Measurements from ENCODE around the gene HDAC4. TPM values are rescaled to one million over a fixed set of nuclear protein-coding genes. Genes with fewer than 3 reads are reported as not detected.

Gene HDAC4
- total and polyA plus RNA-seq, 2 of the 8 experiments (the other 6 are each of a cell fraction or from before 2014, with no cell fraction given), result 15.4 to 31.5 TPM

DNA sequence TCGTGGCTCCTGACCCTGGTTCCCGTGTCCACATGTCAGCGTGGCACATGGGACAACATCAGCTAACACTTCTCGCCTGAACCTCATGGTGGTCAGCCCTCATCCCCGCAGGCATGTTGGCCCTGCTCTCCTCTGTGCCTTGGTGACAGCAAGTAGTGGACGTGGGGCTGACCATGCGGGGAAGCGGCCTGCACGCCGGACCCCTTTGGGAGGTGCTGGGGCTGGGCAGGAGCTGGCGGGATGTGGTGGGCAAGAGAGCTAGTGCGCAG, 303.5 kb downstream of the HDAC4 start:
- no peak overlapping the region for H2BK20ac ChIP-seq (ENCODE audit: low read length)
- H3K27me3 ChIP-seq (replicated peaks in 1 of 4; ENCODE audit: control insufficient read depth in 3 of 4, extremely low read depth in 1 of 4, insufficient read depth in 3 of 4, low read length in 3 of 4), result no peaks in the 10 kb centered on the region
- H3K36me3 ChIP-seq (ENCODE audit: control insufficient read depth in 2 of 4, insufficient read depth in 4 of 4, low read length in 3 of 4), result peaks cover 0 to 4% (median 0%) of the 10 kb centered on the region in 4 experiments; a peak in 2 of 8 replicates
- ChIA-PET CTCF (ENCODE audit: partially characterized antibody) (interaction anchor here (0.7 kb wide), 1 partner anchor 32 kb away, joined by 3 read pairs; no protein-coding TSS in a partner anchor), POLR2A (ENCODE audit: partially characterized antibody) (no interaction called here)
- H3K79me1 ChIP-seq (ENCODE audit: low read depth, low read length), result no peaks in the 10 kb centered on the region
- no peak overlapping the region for H3K18ac ChIP-seq (ENCODE audit: extremely low read depth, low read length)
- no peak overlapping the region for H3K23ac ChIP-seq (ENCODE audit: insufficient read length)
- no peak overlapping the region for H3K27ac ChIP-seq (ENCODE audit: low read depth, low read length)
- H4K20me1 ChIP-seq (replicated peaks in 1 of 2; ENCODE audit: control insufficient read depth in 1 of 2, insufficient read depth in 2 of 2, low read length in 2 of 2), result peaks cover 2% of the 10 kb centered on the region in 2 experiments
- no peak overlapping the region for H3K4me2 ChIP-seq (ENCODE audit: insufficient read depth in 1 of 2, low read depth in 2 of 2, low read length in 2 of 2)
- no peak overlapping the region for H2BK15ac ChIP-seq (ENCODE audit: low read length)
- no peak overlapping the region for H4K8ac ChIP-seq (ENCODE audit: extremely low read depth, insufficient read depth, low read length)
- no peak overlapping the region for H3K9ac ChIP-seq (replicated peaks in 1 of 4; ENCODE audit: extremely low read depth in 1 of 4, low read depth in 3 of 4, low read length in 3 of 4)
- no peak overlapping the region for H4K91ac ChIP-seq (replicated peaks; ENCODE audit: insufficient read length, low read length)
- DNase-seq (ENCODE audit: low read depth in 1 of 2, low spot score in 2 of 2), result no peak
- H3K9me3 ChIP-seq (ENCODE audit: insufficient read depth in 2 of 2, low read depth in 1 of 2, low read length in 1 of 2), result no peaks in the 10 kb centered on the region
- H2BK120ac ChIP-seq (replicated peaks; ENCODE audit: low read depth, low read length), result no peak overlapping the region
- 73% methylated on average over 12 of the region's 12 CpGs; no CpG with 5 or more reads in 1 of the 2 experiments for WGBS, 2 experiments (ENCODE audit: extremely low coverage in 1 of 2, insufficient coverage in 1 of 2, insufficient read length in 1 of 2, insufficient replicate concordance in 2 of 2, low coverage in 1 of 2, low lambda C conversion rate in 2 of 2, missing lambda C conversion rate in 1 of 2)
- no peak overlapping the region for H3K56ac ChIP-seq (replicated peaks; ENCODE audit: insufficient read length, low read depth, low read length)
- H4K5ac ChIP-seq (ENCODE audit: insufficient read length, low read depth, low read length), result no peak overlapping the region
- no peak overlapping the region for H3K14ac ChIP-seq (ENCODE audit: insufficient read length)
- no peak for TF ChIP-seq BCL11A (IDR thresholded peaks at IDR 0.05; ENCODE audit: low read depth in 2 of 2, low read length in 2 of 2)
- H3K4ac ChIP-seq (replicated peaks; ENCODE audit: insufficient read length, low read depth, low read length), result no peak overlapping the region
- no peaks in the 10 kb centered on the region for H3K4me1 ChIP-seq (replicated peaks in 1 of 4; ENCODE audit: control insufficient read depth in 3 of 4, insufficient read depth in 4 of 4, low read length in 3 of 4)
- no peak overlapping the region; the same call in 1 of the 2 replicates for H2BK5ac ChIP-seq (ENCODE audit: low read depth, low read length)
- H3K4me3 ChIP-seq (ENCODE audit: extremely low read depth in 1 of 4, insufficient read depth in 2 of 4, low read depth in 3 of 4, low read length in 4 of 4), result no peak overlapping the region
- no peaks in the 10 kb centered on the region for H3K23me2 ChIP-seq (ENCODE audit: low read depth, low read length)
- no peaks in the 10 kb centered on the region for H3K79me2 ChIP-seq (ENCODE audit: control insufficient read depth in 1 of 2, insufficient read depth in 2 of 2, low read length in 2 of 2)
- H2AFZ ChIP-seq (ENCODE audit: low read length), result no peak overlapping the region
- no peak for FAIRE-seq
- no peak overlapping the region for H2BK12ac ChIP-seq (ENCODE audit: low read depth, low read length)
- H2AK5ac ChIP-seq (ENCODE audit: low read depth, low read length), result no peak overlapping the region

All from H1 (cell line).